ENCODE results near the gene CCT5. TPM values are rescaled to one million over a fixed set of nuclear protein-coding genes. Genes with fewer than 3 reads are reported as not detected.

Gene CCT5
- total RNA-seq, 1 experiment from 2014 or later = 532 TPM

DNA sequence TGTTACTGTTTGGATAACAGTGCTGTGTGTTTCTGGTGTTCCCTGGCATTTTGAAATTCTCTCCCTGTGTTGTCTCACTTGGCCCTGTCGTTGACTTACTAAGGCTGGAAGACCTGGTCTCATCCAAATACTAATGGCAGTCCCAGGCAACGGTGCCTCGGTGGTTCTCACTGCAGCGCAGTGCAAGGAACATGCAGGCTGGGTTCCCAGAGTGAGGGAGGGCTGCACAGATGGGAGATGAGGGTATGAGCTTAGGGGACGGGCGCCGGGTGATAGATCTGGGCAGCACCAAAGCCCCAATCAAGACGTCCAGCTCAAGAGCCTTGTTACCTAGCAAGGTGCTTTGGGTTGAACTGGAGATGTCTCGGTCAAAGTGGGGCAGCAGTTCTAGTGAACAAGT lies 11.0 kb downstream of the CCT5 start:
- Histone ChIP-seq H3K9me3 (ENCODE audit: control insufficient read depth, low read depth, low read length) (no peaks in the 10 kb centered on the region), H3K27ac (ENCODE audit: insufficient read length, low read depth, low read length) (no peak overlapping the region), H3K18ac (ENCODE audit: insufficient read length, low read depth, low read length) (no peak overlapping the region), H3K23me2 (ENCODE audit: insufficient read length, low read depth, low read length, poor library complexity, severe bottlenecking) (no peaks in the 10 kb centered on the region), H4K20me1 (ENCODE audit: control insufficient read depth, insufficient read depth, insufficient read length) (peaks cover 2% of the 10 kb centered on the region), H3T11ph (ENCODE audit: low read length) (no peak overlapping the region), H3K79me1 (ENCODE audit: insufficient read depth, low read depth, low read length, poor library complexity, severe bottlenecking) (no peaks in the 10 kb centered on the region), H3K79me2 (ENCODE audit: insufficient read depth, low read length) (no peaks in the 10 kb centered on the region), H2BK120ac (ENCODE audit: low read depth, low read length, poor library complexity, severe bottlenecking) (no peak overlapping the region), H3K23ac (ENCODE audit: insufficient read length, low read depth, low read length) (no peak overlapping the region), H4K91ac (ENCODE audit: insufficient read length, low read depth, low read length) (no peak overlapping the region), H2BK20ac (ENCODE audit: low read depth, low read length, poor library complexity, severe bottlenecking) (no peak overlapping the region), H2BK12ac (ENCODE audit: insufficient read length, low read depth, low read length) (no peak overlapping the region), H2BK5ac (ENCODE audit: insufficient read length, low read length) (no peak overlapping the region), H3K27me3 (ENCODE audit: insufficient read depth, low read length) (no peaks in the 10 kb centered on the region), H3K56ac (ENCODE audit: insufficient read length, low read depth, low read length) (no peak overlapping the region), H4K8ac (replicated peaks; ENCODE audit: insufficient read length, low read depth, low read length) (no peak overlapping the region), H4K5ac (ENCODE audit: insufficient read length, low read depth, low read length) (no peak overlapping the region), H3K4ac (ENCODE audit: low read depth, low read length) (no peak overlapping the region), H3K4me2 (ENCODE audit: insufficient read depth, insufficient read length, low read length) (no peak overlapping the region), H2AFZ (ENCODE audit: low read length) (no peak overlapping the region), H3K9ac (ENCODE audit: extremely low read depth, insufficient read length, low read length) (no peak overlapping the region), H3K4me1 (ENCODE audit: insufficient read depth, low read length) (no peaks in the 10 kb centered on the region), H2BK15ac (ENCODE audit: low read depth, low read length) (no peak overlapping the region), H2AK5ac (ENCODE audit: insufficient read length, low read length) (no peak overlapping the region), H3K14ac (ENCODE audit: insufficient read depth, low read length) (no peak overlapping the region)
- TF ChIP-seq, protein P1, sequence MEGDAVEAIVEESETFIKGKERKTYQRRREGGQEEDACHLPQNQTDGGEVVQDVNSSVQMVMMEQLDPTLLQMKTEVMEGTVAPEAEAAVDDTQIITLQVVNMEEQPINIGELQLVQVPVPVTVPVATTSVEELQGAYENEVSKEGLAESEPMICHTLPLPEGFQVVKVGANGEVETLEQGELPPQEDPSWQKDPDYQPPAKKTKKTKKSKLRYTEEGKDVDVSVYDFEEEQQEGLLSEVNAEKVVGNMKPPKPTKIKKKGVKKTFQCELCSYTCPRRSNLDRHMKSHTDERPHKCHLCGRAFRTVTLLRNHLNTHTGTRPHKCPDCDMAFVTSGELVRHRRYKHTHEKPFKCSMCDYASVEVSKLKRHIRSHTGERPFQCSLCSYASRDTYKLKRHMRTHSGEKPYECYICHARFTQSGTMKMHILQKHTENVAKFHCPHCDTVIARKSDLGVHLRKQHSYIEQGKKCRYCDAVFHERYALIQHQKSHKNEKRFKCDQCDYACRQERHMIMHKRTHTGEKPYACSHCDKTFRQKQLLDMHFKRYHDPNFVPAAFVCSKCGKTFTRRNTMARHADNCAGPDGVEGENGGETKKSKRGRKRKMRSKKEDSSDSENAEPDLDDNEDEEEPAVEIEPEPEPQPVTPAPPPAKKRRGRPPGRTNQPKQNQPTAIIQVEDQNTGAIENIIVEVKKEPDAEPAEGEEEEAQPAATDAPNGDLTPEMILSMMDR (conservative IDR thresholded peaks at IDR 0.05) = no peak
- H3K9me3 Mint-ChIP-seq = no peaks in the 10 kb centered on the region
- no peak overlapping the region for H3K4me3 Mint-ChIP-seq
- no CpG with 5 or more reads among the region's 9 CpGs for WGBS (ENCODE audit: extremely low coverage, insufficient read length, low lambda C conversion rate)
- H3K4me1 Mint-ChIP-seq = no peaks in the 10 kb centered on the region
- no peak for DNase-seq
- H3K36me3 Mint-ChIP-seq (ENCODE audit: insufficient read depth in 1 of 3, low read depth in 3 of 3) = peaks cover 63 to 95% (median 85%) of the 10 kb centered on the region in 3 experiments
- no peak overlapping the region for H3K27ac Mint-ChIP-seq
- no peaks in the 10 kb centered on the region for H3K27me3 Mint-ChIP-seq (ENCODE audit: low read depth)

Measured in H9 (cell line).